Transverse colon (tissue), 4 donors: ENCODE results near the gene FAXDC2. TPM values are rescaled to one million over a fixed set of nuclear protein-coding genes. Genes with fewer than 3 reads are reported as not detected.

Experiments used
- DNase-seq: peaks from one replicate; pipeline ENCODE4 v3.0.0-alpha.2; 2019
- H3K27ac ChIP-seq, 4 donors: fragments of 200-600 bp; sonication (generic); 2 replicates each; pipeline ENCODE4 v1.5.1; 2016 to 2018; ENCODE audit warnings: inconsistent platforms in 4 of 4
- H3K27me3 ChIP-seq: fragments of 200-600 bp; sonication (generic); 2 replicates; pipeline ENCODE4 v1.5.1; 2017; ENCODE audit warnings: inconsistent platforms
- H3K36me3 ChIP-seq, 4 donors: fragments of 200-600 bp; sonication (generic); 2 replicates each; pipeline ENCODE4 v1.5.1; 2017 to 2019; ENCODE audit warnings: inconsistent platforms in 4 of 4
- H3K4me1 ChIP-seq, 4 donors: fragments of 200-600 bp; sonication (generic); 2 replicates each; pipeline ENCODE4 v1.5.1; 2017 to 2020; ENCODE audit warnings: inconsistent platforms in 4 of 4
- H3K4me3 ChIP-seq, 4 donors: fragments of 200-600 bp; sonication (generic); 1 replicate in 1 of 4; 2 replicates in 3 of 4; pipeline versions ENCODE4 v1.5.1 to v1.6.1; 2017 to 2019; ENCODE audit warnings: inconsistent platforms in 4 of 4
- H3K9me3 ChIP-seq, 2 donors: fragments of 200-600 bp; sonication (generic); 2 replicates each; pipeline ENCODE4 v1.5.1; 2017 to 2019; ENCODE audit warnings: inconsistent platforms in 2 of 2
- CTCF ChIP-seq, 5 experiments: fragments of 200-600 bp in 3 of 5; fragments of 450-650 bp in 2 of 5; sonication (generic) in 3 of 5; IDR thresholded peaks; 1 replicate in 2 of 5; 2 replicates in 3 of 5; pipeline ENCODE4 v1.5.1; 2016 to 2017; ENCODE audit warnings: antibody characterized with exemption in 5 of 5, inconsistent platforms in 3 of 5, mild to moderate bottlenecking in 2 of 5, moderate library complexity in 1 of 5
- EP300 ChIP-seq: sonication (generic); formaldehyde crosslinking; IDR thresholded peaks from one replicate; pipeline ENCODE4 v1.6.1; 2017; ENCODE audit warnings: antibody characterized with exemption, low read depth
- POLR2A ChIP-seq: fragments of 450-650 bp; IDR thresholded peaks from one replicate; pipeline ENCODE4 v1.6.1; 2016; ENCODE audit warnings: antibody characterized with exemption, mild to moderate bottlenecking, moderate library complexity
- POLR2AphosphoS5 ChIP-seq, 3 donors: sonication (generic); formaldehyde crosslinking; IDR thresholded peaks; one replicate each; pipeline ENCODE4 v1.6.1; 2016; ENCODE audit warnings: antibody characterized with exemption in 3 of 3
- WGBS, 2 donors: methylation state at CpG; one replicate each; pipeline ENCODE4 v1.1.5; 2018; ENCODE audit warnings: low coverage in 1 of 2; 5-methylcytosine and 5-hydroxymethylcytosine counted together
- in situ Hi-C, 4 donors: fragments of 200-750 bp; cut with MboI; loops; one replicate each; pipeline versions ENCODE4 v1.15.0 to v1.15.1; 2017; ENCODE audit warnings: low sequenced_read_pairs in 3 of 4, low pct_ligation_motif_present in 1 of 4, low pct_unique_long_range_greater_than_20kb in 1 of 4
- intact Hi-C: fragments of 100-400 bp; cut with DNase I; formaldehyde crosslinking; loops from one replicate; pipeline ENCODE4 v1.15.1; 2023; ENCODE audit warnings: low total_unique reads
- small RNA-seq, 4 donors: library from RNA; depleted of rRNA; stranded (forward); fragments of <200 nt; gene quantifications; one replicate each; pipeline ENCODE3, GENCODE V24; 2016
- total RNA-seq, 4 donors: library from RNA; depleted of rRNA; stranded (reverse); fragments of >200 nt; gene quantifications; one replicate each; pipeline ENCODE4 v1.1.0, GENCODE V29; 2016

The FAXDC2 gene
- total RNA-seq, 4 donors from 2014 or later = 10.3 to 54.8 (median 27.4) TPM

- peaks cover 37 to 79% (median 53%) of the 10 kb centered on the region in 4 donors for H3K4me1 ChIP-seq
- no peaks in the 10 kb centered on the region for H3K27me3 ChIP-seq
- peak overlapping the region in 3 of 4 donors; percentile 1 to 63 (median 14) for H3K27ac ChIP-seq
- TF ChIP-seq EP300 (no peak), CTCF (IDR thresholded peaks at IDR 0.05) (no peak), POLR2A (no peak), POLR2AphosphoS5 (IDR thresholded peaks at IDR 0.05) (no peak)
- in situ Hi-C loops (no loop called here), intact Hi-C loops (no loop called here)
- H3K4me3 ChIP-seq = no peak overlapping the region
- no peaks in the 10 kb centered on the region for H3K36me3 ChIP-seq
- DNase-seq = no peak
- no peaks in the 10 kb centered on the region for H3K9me3 ChIP-seq
- WGBS, 2 donors = 33 to 53% methylated on average over 1 to 2 of the region's 2 CpGs
Observed at GRCh38 chr5:154770111-154770510, 80.3 kb downstream of the FAXDC2 start.

Small RNA genes within 50 kb of the gene (small RNA-seq; reads per million reads assigned to genes)
- 0 reads per million in 4 donors for gene MIR378H

Other genes with a start within 250 kb of the FAXDC2 start
- gene LARP1, start 95.2 kb downstream of the FAXDC2 start, total RNA-seq = 100 to 1,000 TPM in 2 of 4 donors, 10 to 100 TPM in 2; 63.6 to 171 (median 105) TPM
- gene CNOT8, start 8.0 kb upstream of the FAXDC2 start, total RNA-seq = 10 to 100 TPM; 64.3 to 97.3 (median 78.9) TPM
- 10 to 100 TPM in 1 of 4 donors, 1 to 10 TPM in 3; 3.4 to 39.4 (median 7.3) TPM for gene GEMIN5, start 87.6 kb upstream of the FAXDC2 start, total RNA-seq
- 10 to 100 TPM in 2 of 4 donors, 1 to 10 TPM in 1, not detected in 1; 9.4 to 13.2 (median 12.5) TPM for gene MRPL22, start 90.5 kb upstream of the FAXDC2 start, total RNA-seq
- gene KIF4B, start 163.2 kb upstream of the FAXDC2 start, total RNA-seq = not detected